ENCODE results near the gene SNAP29.
"Not testable (repeated sequence)": the region's sequence is repeated elsewhere in the genome, so short reads cannot be mapped to it uniquely, and the experiment has no call there.

- not testable (repeated sequence) for TF ChIP-seq CTCF (IDR thresholded peaks at IDR 0.05; ENCODE audit: low read length); EZH2 (IDR thresholded peaks at IDR 0.05; ENCODE audit: borderline replicate concordance, low read length)
Observed at GRCh38 chr22:20901093-20902033, 42.6 kb downstream of the SNAP29 start.

Data from OCI-LY1 (cell line).